ENCODE measurements around the gene ULK4. TPM values are rescaled to one million over a fixed set of nuclear protein-coding genes. Genes with fewer than 3 reads are reported as not detected.
"Not testable (repeated sequence)": the region's sequence is repeated elsewhere in the genome, so short reads cannot be mapped to it uniquely, and the experiment has no call there.

Gene ULK4
- total RNA-seq, 1 donor from 2014 or later, result 18.6 TPM

- Mint-ChIP-seq H3K4me1 (no peaks in the 10 kb centered on the region), H3K4me3 (no peak overlapping the region), H3K36me3 (ENCODE audit: low read depth) (peaks cover 2% of the 10 kb centered on the region), H3K9me3 (peaks cover 2% of the 10 kb centered on the region), H3K27ac (no peak overlapping the region), H3K27me3 (no peaks in the 10 kb centered on the region)
- CTCF ChIA-PET, result no interaction called here
- ATAC-seq (ENCODE audit: low read depth), result no peak
- POLR2A ChIA-PET, result no interaction called here
- no peak for DNase-seq
- no peak for TF ChIP-seq CTCF (IDR thresholded peaks at IDR 0.05)
- intact Hi-C loops (cut with micrococcal nuclease), result no loop called here
These were observed 260.7 kb downstream of the ULK4 start for GRCh38 chr3:41701191-41701698.

- ATAC-seq (ENCODE audit: low read depth), result no peak
- no peak overlapping the region for H3K27ac Mint-ChIP-seq
- POLR2A ChIA-PET, result no interaction called here
- peaks cover 2% of the 10 kb centered on the region for H3K36me3 Mint-ChIP-seq (ENCODE audit: low read depth)
- intact Hi-C loops (cut with micrococcal nuclease), result no loop called here
- peaks cover 3% of the 10 kb centered on the region for H3K9me3 Mint-ChIP-seq
- no peaks in the 10 kb centered on the region for H3K27me3 Mint-ChIP-seq
- H3K4me3 Mint-ChIP-seq, result no peak overlapping the region
- no peak for TF ChIP-seq CTCF (IDR thresholded peaks at IDR 0.05)
- CTCF ChIA-PET, result no interaction called here
- no peak for DNase-seq
- H3K4me1 Mint-ChIP-seq, result no peaks in the 10 kb centered on the region
These were observed 261.7 kb downstream of the ULK4 start for GRCh38 chr3:41700155-41700554.

GRCh38 chr3:41698898-41699297 is 263.0 kb downstream of the ULK4 start:
- CTCF ChIA-PET, result no interaction called here
- H3K4me1 Mint-ChIP-seq, result no peaks in the 10 kb centered on the region
- TF ChIP-seq CTCF (IDR thresholded peaks at IDR 0.05), result no peak
- peaks cover 3% of the 10 kb centered on the region for H3K9me3 Mint-ChIP-seq
- DNase-seq (no peak), ATAC-seq (ENCODE audit: low read depth) (no peak)
- H3K27ac Mint-ChIP-seq, result no peak overlapping the region
- intact Hi-C loops (cut with micrococcal nuclease), result no loop called here
- POLR2A ChIA-PET, result no interaction called here
- peaks cover 2% of the 10 kb centered on the region for H3K36me3 Mint-ChIP-seq (ENCODE audit: low read depth)
- H3K4me3 Mint-ChIP-seq, result no peak overlapping the region
- no peaks in the 10 kb centered on the region for H3K27me3 Mint-ChIP-seq

GRCh38 chr3:41697702-41698101 is 264.2 kb downstream of the ULK4 start:
- intact Hi-C loops (cut with micrococcal nuclease), result no loop called here
- DNase-seq, result no peak

GRCh38 chr3:41695806-41696205 is 266.1 kb downstream of the ULK4 start:
- POLR2A ChIA-PET; H3K36me3 Mint-ChIP-seq (ENCODE audit: low read depth); ATAC-seq (ENCODE audit: low read depth); CTCF ChIA-PET; H3K4me1 Mint-ChIP-seq; H3K27me3 Mint-ChIP-seq; intact Hi-C loops (cut with micrococcal nuclease); H3K27ac Mint-ChIP-seq; DNase-seq; H3K4me3 Mint-ChIP-seq; H3K9me3 Mint-ChIP-seq: not testable (repeated sequence)

More at GRCh38 chr3:41697702-41698101, 264.2 kb downstream of the ULK4 start:
- Mint-ChIP-seq H3K4me1 (no peaks in the 10 kb centered on the region), H3K27me3 (no peaks in the 10 kb centered on the region), H3K4me3 (no peak overlapping the region), H3K27ac (no peak overlapping the region), H3K9me3 (peaks cover 3% of the 10 kb centered on the region), H3K36me3 (ENCODE audit: low read depth) (peaks cover 2% of the 10 kb centered on the region)
- ChIA-PET POLR2A (no interaction called here), CTCF (no interaction called here)
- no peak for ATAC-seq (ENCODE audit: low read depth)
- TF ChIP-seq CTCF (IDR thresholded peaks at IDR 0.05), result no peak

GRCh38 chr3:41693799-41694198 is 268.1 kb downstream of the ULK4 start:
- intact Hi-C loops (cut with micrococcal nuclease), result no loop called here
- no peaks in the 10 kb centered on the region for H3K4me1 Mint-ChIP-seq
- H3K27me3 Mint-ChIP-seq, result no peaks in the 10 kb centered on the region
- peaks cover 3% of the 10 kb centered on the region for H3K9me3 Mint-ChIP-seq
- H3K36me3 Mint-ChIP-seq (ENCODE audit: low read depth), result no peaks in the 10 kb centered on the region
- POLR2A ChIA-PET, result no interaction called here
- no peak overlapping the region for H3K4me3 Mint-ChIP-seq
- CTCF ChIA-PET, result no interaction called here
- no peak for ATAC-seq (ENCODE audit: low read depth)
- TF ChIP-seq CTCF (IDR thresholded peaks at IDR 0.05), result no peak
- no peak for DNase-seq
- H3K27ac Mint-ChIP-seq, result no peak overlapping the region
